ENCODE results near the gene CAMSAP1.

CAMSAP1 gene

GRCh38 chr9:135939351-135940265 lies 32.3 kb upstream of the CAMSAP1 start:
- DNase-seq (ENCODE audit: insufficient read length, low spot score) (no peak), FAIRE-seq (peak; percentile 60)
- TF ChIP-seq POU2F2 (IDR thresholded peaks at IDR 0.05; ENCODE audit: low read depth, low read length) (peak; percentile 99), TAF1 (IDR thresholded peaks at IDR 0.05; ENCODE audit: low read depth, low read length) (no peak)

- FAIRE-seq (no peak), DNase-seq (ENCODE audit: insufficient read length, low spot score) (no peak)
- TF ChIP-seq PAX5 (IDR thresholded peaks at IDR 0.05; ENCODE audit: insufficient read depth, low read length, severe bottlenecking) (no peak), POU2F2 (IDR thresholded peaks at IDR 0.05; ENCODE audit: low read depth, low read length) (no peak), TAF1 (IDR thresholded peaks at IDR 0.05; ENCODE audit: low read depth, low read length) (no peak), SPI1 (IDR thresholded peaks at IDR 0.05; ENCODE audit: low read depth, low read length) (no peak), POLR2A (IDR thresholded peaks at IDR 0.05; ENCODE audit: low read depth, low read length) (no peak), POLR2AphosphoS5 (IDR thresholded peaks at IDR 0.05; ENCODE audit: low read depth, low read length) (no peak)
These were observed 30.5 kb upstream of the CAMSAP1 start for GRCh38 chr9:135937521-135938489.

DNA sequence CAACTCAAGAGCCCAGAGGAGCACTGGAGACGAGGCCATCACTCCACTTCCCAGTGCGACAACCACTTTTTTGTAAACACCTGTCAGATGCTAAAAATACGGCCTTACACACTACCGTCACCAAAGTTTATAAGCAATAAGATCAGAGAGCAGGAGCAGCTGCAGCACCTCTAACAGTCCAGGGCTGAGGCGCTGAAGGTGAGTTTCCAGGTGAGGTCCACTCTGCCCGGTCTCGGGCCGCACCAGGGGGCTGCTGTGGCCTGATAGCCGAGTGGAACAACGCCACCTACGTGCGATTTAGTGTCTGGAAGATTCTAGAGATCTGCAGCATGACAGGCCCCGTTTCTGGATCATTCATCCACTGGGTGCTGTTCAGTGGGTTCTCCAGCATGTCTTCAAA lies 25.8 kb upstream of the CAMSAP1 start:
- FAIRE-seq (no peak), DNase-seq (ENCODE audit: insufficient read length, low spot score) (no peak)
- TF ChIP-seq SPI1 (IDR thresholded peaks at IDR 0.05; ENCODE audit: low read depth, low read length) (no peak), PAX5 (IDR thresholded peaks at IDR 0.05; ENCODE audit: insufficient read depth, low read length, severe bottlenecking) (no peak)

GRCh38 chr9:135932656-135933055 lies 25.3 kb upstream of the CAMSAP1 start:
- DNase-seq (ENCODE audit: insufficient read length, low spot score) (no peak), FAIRE-seq (no peak)
- no peak for TF ChIP-seq POU2F2 (IDR thresholded peaks at IDR 0.05; ENCODE audit: low read depth, low read length)
- TF ChIP-seq SPI1 (IDR thresholded peaks at IDR 0.05; ENCODE audit: low read depth, low read length), result no peak
- no peak for TF ChIP-seq TAF1 (IDR thresholded peaks at IDR 0.05; ENCODE audit: low read depth, low read length)
- no peak for TF ChIP-seq POLR2AphosphoS5 (IDR thresholded peaks at IDR 0.05; ENCODE audit: low read depth, low read length)
- no peak for TF ChIP-seq POLR2A (IDR thresholded peaks at IDR 0.05; ENCODE audit: low read depth, low read length)

- FAIRE-seq, result no peak
- DNase-seq (ENCODE audit: insufficient read length, low spot score), result no peak
- TF ChIP-seq SPI1 (IDR thresholded peaks at IDR 0.05; ENCODE audit: low read depth, low read length), result no peak
- no peak for TF ChIP-seq POLR2AphosphoS5 (IDR thresholded peaks at IDR 0.05; ENCODE audit: low read depth, low read length)
- no peak for TF ChIP-seq POLR2A (IDR thresholded peaks at IDR 0.05; ENCODE audit: low read depth, low read length)
- TF ChIP-seq POU2F2 (IDR thresholded peaks at IDR 0.05; ENCODE audit: low read depth, low read length), result no peak
- TF ChIP-seq TAF1 (IDR thresholded peaks at IDR 0.05; ENCODE audit: low read depth, low read length), result no peak
- no peak for TF ChIP-seq PAX5 (IDR thresholded peaks at IDR 0.05; ENCODE audit: insufficient read depth, low read length, severe bottlenecking)
These were observed 24.0 kb upstream of the CAMSAP1 start for GRCh38 chr9:135931349-135931820.

GRCh38 chr9:135930446-135931345 lies 23.4 kb upstream of the CAMSAP1 start:
- no peak for FAIRE-seq
- no peak for TF ChIP-seq SPI1 (IDR thresholded peaks at IDR 0.05; ENCODE audit: low read depth, low read length)
- TF ChIP-seq TAF1 (IDR thresholded peaks at IDR 0.05; ENCODE audit: low read depth, low read length), result no peak
- TF ChIP-seq POLR2A (IDR thresholded peaks at IDR 0.05; ENCODE audit: low read depth, low read length), result no peak
- no peak for TF ChIP-seq POU2F2 (IDR thresholded peaks at IDR 0.05; ENCODE audit: low read depth, low read length)
- no peak for TF ChIP-seq PAX5 (IDR thresholded peaks at IDR 0.05; ENCODE audit: insufficient read depth, low read length, severe bottlenecking)
- no peak for DNase-seq (ENCODE audit: insufficient read length, low spot score)

DNA sequence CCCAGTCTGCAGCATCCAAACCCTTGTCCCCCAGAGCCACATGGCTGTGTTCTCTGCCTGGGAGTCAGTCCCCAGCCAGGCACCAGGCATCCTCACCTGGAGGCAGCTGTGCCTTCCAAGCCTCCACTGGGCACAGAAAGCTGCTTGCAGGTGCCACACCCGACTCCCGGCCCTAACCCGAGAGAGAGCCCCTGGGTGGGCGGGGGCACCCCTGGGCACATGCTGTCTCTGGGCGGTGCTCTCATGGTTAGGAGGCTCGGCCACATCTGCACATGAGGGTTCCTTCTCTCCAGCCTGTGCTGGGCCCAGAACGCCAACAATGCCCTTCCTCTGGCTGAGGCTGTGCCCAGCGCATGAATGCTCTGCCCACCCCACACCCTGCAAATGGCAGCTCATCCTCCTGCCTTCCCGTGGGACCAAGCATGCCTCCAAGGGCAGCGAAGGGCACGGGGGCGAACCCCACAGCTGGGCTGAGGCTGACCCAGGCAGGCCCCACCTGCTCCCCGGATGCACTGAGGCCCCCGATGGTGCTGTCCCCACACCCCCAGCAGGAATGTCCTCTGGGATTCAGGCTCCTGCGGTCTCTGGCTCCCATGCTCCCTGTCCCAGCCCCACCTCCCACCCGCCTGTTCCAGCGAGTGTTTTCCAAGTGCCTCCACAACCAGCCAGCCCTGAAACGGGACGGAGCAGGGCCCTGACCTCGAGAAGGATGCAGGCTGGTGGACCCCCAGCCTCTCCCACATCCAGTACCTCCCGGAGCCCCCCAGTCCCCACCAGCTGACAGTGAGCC lies 22.5 kb upstream of the CAMSAP1 start:
- TF ChIP-seq SPI1 (IDR thresholded peaks at IDR 0.05; ENCODE audit: low read depth, low read length), result no peak
- no peak for TF ChIP-seq POU2F2 (IDR thresholded peaks at IDR 0.05; ENCODE audit: low read depth, low read length)
- TF ChIP-seq POLR2A (IDR thresholded peaks at IDR 0.05; ENCODE audit: low read depth, low read length), result no peak
- no peak for TF ChIP-seq POLR2AphosphoS5 (IDR thresholded peaks at IDR 0.05; ENCODE audit: low read depth, low read length)
- DNase-seq (ENCODE audit: insufficient read length, low spot score) (no peak), FAIRE-seq (no peak)

DNA sequence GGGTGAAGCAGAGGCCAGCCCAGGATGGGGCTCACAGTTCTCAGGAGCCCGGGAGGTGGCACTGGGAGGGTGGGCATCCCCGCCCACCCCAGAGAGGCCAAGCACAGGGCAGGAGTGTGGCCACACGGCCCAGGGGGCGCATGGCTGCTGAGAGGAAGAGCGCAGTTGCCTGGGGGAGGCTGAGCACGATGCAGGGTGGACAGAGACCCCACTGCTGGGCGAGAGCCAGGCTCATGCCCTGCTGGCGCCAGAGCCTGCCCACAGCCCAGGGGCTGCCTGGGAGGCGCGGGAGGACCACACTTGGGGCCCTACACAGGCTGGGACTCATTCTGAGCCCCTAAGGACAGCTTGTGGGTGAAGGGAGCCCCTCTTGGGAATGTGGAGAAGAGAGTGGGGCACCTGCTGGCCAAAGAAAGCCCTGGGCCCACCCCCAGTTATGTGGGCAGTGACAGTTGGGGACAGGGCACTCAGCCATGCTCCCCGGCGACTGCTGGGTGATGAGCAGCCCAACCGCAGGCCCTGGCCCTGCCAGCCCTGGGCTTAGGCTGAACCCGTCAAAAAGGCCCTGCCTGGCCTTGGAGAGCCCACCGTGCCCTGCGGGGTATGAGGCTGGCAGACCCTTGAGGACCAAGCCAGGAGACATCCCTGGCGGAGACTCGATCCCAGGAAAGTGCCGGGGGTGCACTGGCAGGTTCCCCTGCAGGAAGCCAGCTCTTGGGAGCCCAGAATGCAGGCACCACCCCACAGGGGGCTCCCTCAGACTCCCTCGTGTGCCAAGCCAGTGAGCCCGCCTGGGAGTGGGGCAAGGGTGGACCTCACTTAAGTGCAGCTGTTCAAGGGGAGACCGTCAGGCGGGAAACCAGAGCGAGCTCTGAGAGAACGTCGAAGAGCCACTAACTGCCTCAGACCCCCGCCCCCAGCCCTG lies 21.6 kb upstream of the CAMSAP1 start:
- DNase-seq (ENCODE audit: insufficient read length, low spot score) (no peak), FAIRE-seq (no peak)
- no peak for TF ChIP-seq POLR2AphosphoS5 (IDR thresholded peaks at IDR 0.05; ENCODE audit: low read depth, low read length)
- no peak for TF ChIP-seq PAX5 (IDR thresholded peaks at IDR 0.05; ENCODE audit: insufficient read depth, low read length, severe bottlenecking)
- no peak for TF ChIP-seq TAF1 (IDR thresholded peaks at IDR 0.05; ENCODE audit: low read depth, low read length)
- TF ChIP-seq SPI1 (IDR thresholded peaks at IDR 0.05; ENCODE audit: low read depth, low read length), result no peak
- TF ChIP-seq POU2F2 (IDR thresholded peaks at IDR 0.05; ENCODE audit: low read depth, low read length), result no peak
- TF ChIP-seq POLR2A (IDR thresholded peaks at IDR 0.05; ENCODE audit: low read depth, low read length), result no peak

All from GM12891 (cell line).